Measurements from ENCODE around the gene TCF12. TPM values are rescaled to one million over a fixed set of nuclear protein-coding genes. Genes with fewer than 3 reads are reported as not detected.

Gene TCF12
- 100 to 1,000 TPM in 2 of 4 donors, 10 to 100 TPM in 2; 93.9 to 165 (median 111) TPM for total RNA-seq

DNA sequence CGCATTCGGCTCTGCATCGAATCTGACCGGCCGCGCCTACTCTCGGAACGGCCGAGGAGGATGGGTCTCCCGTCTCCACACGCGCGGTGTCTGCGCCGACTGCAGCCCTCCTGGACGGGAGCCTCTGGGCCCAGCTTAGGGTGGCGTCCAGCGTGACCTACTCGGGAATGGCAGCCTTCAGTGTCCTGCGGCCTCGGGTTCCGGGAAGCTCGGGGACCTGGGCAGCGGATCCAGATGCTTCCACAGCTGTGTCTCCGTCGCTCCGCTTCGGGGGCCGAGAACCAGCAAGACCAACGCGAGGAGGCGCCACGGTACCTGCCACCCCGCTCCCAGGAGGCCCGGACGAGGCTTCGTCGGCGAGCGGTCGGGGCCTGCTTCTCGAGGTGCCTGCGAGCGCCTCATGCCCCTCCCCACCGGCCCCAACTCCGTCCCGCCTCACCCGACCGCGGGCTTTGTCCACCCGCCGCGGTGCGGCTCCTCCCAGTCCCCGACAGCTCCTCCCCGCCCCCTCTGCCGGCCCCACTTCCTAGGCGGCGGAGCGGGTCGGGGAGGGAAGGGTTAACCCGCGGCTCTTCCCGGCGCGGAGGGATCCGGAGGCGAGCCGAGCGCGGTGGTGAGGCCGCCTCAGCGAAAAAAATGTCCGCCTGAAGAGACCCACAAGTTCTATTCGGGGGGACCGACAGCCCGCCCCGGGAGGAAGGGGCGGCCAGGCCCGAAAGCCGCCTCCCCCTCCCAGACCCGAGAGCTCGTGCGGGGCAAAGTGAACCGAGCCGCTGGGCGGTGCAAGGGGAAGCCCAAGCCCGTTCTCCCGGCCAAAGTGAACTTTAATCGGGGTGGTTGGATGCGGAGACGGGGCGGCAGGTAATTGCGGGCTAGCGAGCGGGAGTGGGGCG lies at the start of gene TCF12:
TCF12 (plus strand) TSS at position 599 of the 893 bp plus-strand sequence. CDS start 1,270 bp downstream, outside the sequence.
- peak; percentile 94 for ATAC-seq (ENCODE audit: low FRiP score)
- TF ChIP-seq, protein P1, sequence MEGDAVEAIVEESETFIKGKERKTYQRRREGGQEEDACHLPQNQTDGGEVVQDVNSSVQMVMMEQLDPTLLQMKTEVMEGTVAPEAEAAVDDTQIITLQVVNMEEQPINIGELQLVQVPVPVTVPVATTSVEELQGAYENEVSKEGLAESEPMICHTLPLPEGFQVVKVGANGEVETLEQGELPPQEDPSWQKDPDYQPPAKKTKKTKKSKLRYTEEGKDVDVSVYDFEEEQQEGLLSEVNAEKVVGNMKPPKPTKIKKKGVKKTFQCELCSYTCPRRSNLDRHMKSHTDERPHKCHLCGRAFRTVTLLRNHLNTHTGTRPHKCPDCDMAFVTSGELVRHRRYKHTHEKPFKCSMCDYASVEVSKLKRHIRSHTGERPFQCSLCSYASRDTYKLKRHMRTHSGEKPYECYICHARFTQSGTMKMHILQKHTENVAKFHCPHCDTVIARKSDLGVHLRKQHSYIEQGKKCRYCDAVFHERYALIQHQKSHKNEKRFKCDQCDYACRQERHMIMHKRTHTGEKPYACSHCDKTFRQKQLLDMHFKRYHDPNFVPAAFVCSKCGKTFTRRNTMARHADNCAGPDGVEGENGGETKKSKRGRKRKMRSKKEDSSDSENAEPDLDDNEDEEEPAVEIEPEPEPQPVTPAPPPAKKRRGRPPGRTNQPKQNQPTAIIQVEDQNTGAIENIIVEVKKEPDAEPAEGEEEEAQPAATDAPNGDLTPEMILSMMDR (IDR thresholded peaks at IDR 0.05), result no peak

GRCh38 chr15:56869573-56869972 lies 48.9 kb upstream of the TCF12 start:
- TF ChIP-seq, protein P1 (IDR thresholded peaks at IDR 0.05), result no peak
- peak; percentile 56 for DNase-seq (ENCODE audit: low spot score)
- ATAC-seq (ENCODE audit: low FRiP score), result no peak

More for the DNA sequence above, at the start of gene TCF12:
- DNase-seq (ENCODE audit: low spot score), result peak; percentile 67

DNA sequence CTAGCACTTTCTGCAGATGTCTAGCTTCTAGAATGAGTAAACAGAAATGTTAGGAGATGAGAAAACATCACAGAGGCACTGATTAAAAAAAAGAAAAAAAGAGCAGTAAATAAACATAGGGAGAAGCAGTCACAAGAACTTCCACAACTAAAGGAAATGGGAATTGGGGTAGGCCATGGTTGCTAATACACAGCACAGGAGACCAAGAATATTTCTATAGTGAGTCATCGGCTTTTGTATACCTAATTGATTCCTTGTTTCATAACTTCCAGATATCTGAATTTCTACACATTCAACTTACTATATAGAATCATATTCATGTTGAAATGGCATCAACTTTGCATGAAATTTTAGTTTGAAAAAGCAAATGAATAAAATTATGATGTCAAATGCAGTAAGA lies 47.3 kb upstream of the TCF12 start:
- TF ChIP-seq, protein P1 (IDR thresholded peaks at IDR 0.05), result no peak
- no peak for ATAC-seq (ENCODE audit: low FRiP score)
- DNase-seq (ENCODE audit: low spot score), result no peak

DNA sequence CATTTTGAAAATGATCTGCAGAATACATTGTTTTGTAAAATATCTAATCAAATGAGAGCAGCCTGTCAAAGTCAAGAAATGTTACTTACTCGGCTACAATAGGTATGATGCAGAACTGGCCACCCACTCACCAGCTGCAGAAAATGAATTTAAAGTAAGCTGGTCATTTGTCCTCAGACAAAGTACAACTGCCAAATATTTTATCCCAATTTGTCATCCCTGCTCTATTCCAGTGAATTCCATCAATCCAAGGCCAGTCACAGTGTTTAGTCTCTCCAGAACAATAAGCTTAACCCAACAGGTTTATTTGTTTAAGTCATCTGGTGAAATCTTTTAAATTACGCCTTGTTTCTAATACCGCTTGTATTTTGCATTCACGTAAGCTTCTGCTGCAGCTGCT lies 46.6 kb upstream of the TCF12 start:
- TF ChIP-seq, protein P1 (IDR thresholded peaks at IDR 0.05), result no peak
- DNase-seq (ENCODE audit: low spot score) (no peak), ATAC-seq (ENCODE audit: low FRiP score) (no peak)

GRCh38 chr15:56877255-56877970 lies 41.0 kb upstream of the TCF12 start:
- no peak for DNase-seq (ENCODE audit: low spot score)
- ATAC-seq (ENCODE audit: low FRiP score), result no peak
- TF ChIP-seq, protein P1 (IDR thresholded peaks at IDR 0.05), result no peak

DNA sequence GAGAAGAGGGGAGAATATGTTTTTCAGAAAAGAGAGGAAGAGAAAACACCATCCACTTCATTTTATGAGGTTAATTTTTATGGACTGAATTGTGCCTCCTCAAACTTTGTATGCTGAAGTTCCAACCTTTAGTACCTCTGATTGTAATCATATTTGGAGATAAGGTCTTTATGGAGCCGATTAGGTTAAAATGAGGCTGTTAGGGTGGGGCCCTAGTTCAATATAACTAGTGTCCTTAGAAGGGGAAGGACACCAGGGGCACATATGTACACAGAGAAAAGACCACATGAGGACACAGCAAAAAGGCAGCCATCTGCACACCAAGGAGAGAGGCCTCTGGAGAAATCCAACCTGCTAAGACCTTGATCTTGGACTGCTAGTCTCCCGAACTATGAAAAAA lies 38.9 kb upstream of the TCF12 start:
- no peak for DNase-seq (ENCODE audit: low spot score)
- no peak for ATAC-seq (ENCODE audit: low FRiP score)
- TF ChIP-seq, protein P1 (IDR thresholded peaks at IDR 0.05), result no peak
